Posterior vena cava (tissue), 2 donors: ENCODE measurements around the gene NPTX1. TPM values are rescaled to one million over a fixed set of nuclear protein-coding genes. Genes with fewer than 3 reads are reported as not detected.

Experiments used
- DNase-seq: peaks from one replicate; pipeline ENCODE4 v3.0.0-alpha.2; 2020; ENCODE audit warnings: low spot score
- intact Hi-C, 2 donors: fragments of 100-400 bp; cut with DNase I; formaldehyde crosslinking; loops; one replicate each; pipeline versions ENCODE4 v1.14.1 to v1.14.2; 2022 to 2023
- long read RNA-seq, 2 donors: library from polyadenylated mRNA; unstranded; transcript quantifications; one replicate each; pipeline ENCODE4 v2.0.0, GENCODE V29; 2020 to 2021
- total RNA-seq, 2 donors: library from RNA; stranded (reverse); fragmentation: NEBNext Ultra II Directional; extraction: Animal tissue kit (Norgen Biotek cat#: 25700); gene quantifications; one replicate each; pipeline ENCODE4 v1.2.1, GENCODE V29; 2021
- donor health status: DM: yes; HTN: yes; CAD: no.
- donor health status: DM: yes; HTN: yes; CAD: no.

NPTX1 gene, protein sequence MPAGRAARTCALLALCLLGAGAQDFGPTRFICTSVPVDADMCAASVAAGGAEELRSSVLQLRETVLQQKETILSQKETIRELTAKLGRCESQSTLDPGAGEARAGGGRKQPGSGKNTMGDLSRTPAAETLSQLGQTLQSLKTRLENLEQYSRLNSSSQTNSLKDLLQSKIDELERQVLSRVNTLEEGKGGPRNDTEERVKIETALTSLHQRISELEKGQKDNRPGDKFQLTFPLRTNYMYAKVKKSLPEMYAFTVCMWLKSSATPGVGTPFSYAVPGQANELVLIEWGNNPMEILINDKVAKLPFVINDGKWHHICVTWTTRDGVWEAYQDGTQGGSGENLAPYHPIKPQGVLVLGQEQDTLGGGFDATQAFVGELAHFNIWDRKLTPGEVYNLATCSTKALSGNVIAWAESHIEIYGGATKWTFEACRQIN
- under 1 TPM; 0.14 to 0.37 TPM for total RNA-seq
- long read RNA-seq, donor 1 = 0 reads
- long read RNA-seq, donor 2, partial matches to known transcripts = 3 of 3 reads
- long read RNA-seq, donor 2, other reads (novel, unspliced or antisense) = 0 of 3 reads

DNA sequence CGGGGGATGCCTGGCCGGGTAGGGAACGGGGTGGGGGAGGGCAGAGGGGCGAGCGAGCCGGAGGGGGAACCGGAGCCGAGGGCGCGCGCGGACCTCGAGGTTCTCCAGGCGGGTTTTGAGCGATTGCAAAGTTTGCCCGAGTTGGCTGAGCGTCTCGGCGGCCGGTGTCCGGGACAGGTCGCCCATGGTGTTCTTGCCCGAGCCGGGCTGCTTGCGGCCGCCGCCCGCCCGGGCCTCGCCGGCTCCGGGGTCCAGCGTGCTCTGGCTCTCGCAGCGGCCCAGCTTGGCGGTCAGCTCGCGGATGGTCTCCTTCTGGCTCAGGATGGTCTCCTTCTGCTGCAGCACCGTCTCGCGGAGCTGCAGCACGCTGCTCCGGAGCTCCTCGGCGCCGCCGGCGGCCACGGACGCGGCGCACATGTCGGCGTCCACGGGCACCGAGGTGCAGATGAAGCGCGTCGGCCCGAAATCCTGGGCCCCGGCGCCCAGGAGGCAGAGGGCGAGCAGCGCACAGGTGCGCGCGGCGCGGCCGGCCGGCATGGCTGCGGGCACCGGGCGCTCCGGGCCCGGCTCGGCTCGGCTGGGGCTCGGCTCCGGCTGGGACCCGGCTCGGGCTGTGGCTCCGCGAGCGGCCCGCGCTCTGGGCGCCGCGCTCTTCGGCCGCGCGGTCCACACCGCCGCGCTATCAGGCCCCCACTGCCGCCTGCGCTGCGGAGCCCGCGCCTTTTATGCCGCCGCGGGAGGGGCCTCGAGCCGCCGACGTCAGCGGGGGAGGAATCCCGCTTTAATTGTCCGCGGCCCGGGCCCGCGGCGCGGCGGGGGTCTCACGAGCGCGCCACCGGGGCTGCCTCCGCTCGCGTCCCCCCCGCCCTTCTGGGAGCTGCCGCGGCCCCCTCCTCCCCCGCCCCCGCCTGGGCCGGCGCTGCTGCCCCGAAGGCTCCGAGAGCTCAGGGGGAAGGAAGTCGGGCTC, at the start of gene NPTX1:
Gene NPTX1, minus strand, starts transcription at position 698 of the 967 bp plus-strand sequence. Its CDS starts 161 bp downstream, at position 537.
- intact Hi-C loops = no loop called here
- no peak for DNase-seq

DNA sequence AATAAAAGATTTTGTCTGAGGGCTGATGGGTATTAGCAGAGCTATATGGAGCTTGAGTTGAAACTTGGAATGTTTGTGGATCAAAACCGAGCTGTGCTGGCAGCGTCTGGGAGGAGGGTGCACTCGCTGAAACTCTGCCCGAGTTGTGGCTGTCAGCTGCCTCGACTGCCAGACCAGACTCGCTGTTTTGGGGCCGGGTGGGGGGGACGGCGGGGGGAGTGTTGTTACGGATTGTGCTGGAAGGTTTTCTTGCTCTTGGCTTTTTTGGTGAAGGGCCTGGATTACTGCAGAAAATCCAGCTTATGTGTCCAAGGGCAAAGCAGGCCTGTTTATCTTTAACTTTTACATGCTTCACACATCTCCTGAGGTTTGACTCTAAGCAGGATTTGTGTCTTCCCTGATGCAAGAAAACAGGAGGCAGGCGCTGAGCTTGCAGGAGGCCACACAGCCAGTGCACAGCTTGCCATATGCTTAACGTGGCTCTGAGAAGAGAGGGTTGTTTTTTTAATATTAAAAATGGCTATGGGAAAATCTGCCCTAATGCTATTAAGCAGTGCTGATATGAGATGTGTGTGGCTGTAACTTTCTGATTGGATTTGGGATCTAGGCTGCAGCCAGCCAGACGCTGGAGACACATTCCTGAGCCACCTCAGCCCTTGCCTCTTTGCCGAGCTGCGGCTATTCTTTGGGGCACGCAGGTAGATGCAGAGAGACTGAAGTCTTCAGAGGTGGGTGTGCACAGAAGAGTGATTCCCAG, 47.7 kb upstream of the NPTX1 start:
- intact Hi-C loops = no loop called here
- DNase-seq = no peak

DNA sequence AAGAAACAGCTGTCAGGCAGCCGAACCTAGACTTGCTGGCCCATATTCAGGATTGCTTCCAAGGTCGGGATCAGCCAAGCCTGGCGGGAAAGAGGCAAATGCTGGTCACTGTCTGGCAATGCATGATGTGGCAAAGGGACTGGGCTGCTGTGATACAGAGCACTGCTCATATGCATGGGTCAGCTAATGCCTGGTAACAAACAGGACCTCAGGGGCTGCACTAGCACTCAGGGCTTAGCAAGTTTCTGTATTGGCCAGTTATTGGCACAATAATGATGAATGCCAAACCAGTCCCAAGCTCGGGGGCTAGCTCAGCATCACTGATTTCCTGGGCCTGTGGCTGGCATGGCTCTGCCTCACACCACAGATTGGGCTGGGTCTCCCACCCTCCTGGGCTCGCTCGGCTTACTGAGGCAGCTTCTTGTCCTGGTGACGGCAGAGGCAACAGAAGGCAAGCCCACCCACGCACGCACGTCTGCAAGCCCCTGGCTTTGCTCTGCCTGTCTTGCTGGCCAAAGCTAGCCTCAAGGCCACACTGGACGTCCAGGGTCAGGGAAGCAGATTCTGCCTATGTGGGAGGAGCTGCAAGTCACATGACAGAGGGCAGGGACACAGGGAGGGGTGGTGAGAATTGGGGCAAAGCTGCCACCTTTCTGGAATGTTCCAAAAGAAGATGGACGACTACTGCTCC, 46.8 kb upstream of the NPTX1 start:
- intact Hi-C loops = no loop called here
- DNase-seq = no peak

DNA sequence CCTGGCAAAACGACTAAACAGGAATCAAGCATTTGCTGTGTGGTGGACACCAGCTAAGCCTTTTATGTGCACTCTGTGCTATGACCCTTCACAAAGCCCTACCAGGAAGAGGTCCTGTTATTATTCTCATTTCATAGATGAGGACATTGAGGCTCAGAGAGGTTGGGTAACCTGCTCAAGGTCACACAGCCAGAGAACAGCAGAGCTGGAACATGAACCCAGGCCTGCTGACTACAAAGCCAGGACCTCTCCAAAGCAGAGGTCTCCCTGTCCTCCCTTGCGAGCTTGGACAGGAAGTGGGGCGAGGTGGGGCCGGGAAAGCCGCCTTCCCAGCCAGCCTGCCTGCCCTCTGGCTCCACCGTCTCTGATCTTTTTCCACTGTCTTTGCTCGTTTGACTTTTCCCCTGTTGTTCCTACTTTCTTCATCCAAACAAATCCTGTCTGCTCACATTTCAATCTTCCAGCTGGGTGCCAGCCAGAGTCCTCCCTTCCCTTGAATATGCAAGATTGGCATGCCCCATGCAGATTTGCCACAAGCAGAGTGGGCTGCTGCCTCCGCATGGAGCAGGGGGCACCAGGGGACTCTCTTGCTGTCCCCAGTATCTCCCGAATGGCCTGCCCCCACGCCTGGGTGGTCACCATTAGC, 44.5 kb upstream of the NPTX1 start:
- no peak for DNase-seq
- intact Hi-C loops = no loop called here

DNA sequence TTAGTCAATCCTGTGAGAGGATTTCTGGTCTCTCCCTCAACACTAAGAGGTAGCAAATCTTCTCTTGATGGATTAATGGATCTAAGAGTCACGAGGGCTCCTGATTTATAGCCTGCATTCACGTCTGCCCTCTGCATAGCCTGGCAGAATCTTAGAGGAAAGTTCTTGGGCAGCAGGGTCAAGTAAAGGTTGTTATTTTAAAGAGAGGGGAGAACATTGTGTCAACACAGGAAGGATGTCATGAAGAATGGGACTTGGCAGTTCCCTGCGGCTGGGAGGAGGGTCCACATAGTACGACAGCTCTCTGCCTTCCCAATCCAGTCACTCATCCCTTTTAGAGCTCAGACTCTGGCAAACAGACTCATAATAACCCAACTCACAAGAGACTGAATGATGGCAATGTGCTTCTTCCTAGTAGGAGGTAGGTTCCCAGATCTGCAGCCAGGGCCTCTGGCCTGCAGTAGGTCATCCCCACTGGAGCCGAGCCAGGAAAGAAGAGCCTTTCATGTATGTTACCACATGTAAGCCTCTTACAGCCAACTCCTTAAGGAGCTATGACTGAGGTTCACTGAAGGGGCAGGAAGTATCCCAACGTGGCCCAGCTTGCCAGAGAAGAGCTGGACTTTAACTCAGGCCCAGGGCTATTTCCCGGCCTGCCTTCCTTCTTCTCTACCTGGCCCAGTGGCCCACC, 42.8 kb upstream of the NPTX1 start:
- intact Hi-C loops = no loop called here
- DNase-seq = no peak

DNA sequence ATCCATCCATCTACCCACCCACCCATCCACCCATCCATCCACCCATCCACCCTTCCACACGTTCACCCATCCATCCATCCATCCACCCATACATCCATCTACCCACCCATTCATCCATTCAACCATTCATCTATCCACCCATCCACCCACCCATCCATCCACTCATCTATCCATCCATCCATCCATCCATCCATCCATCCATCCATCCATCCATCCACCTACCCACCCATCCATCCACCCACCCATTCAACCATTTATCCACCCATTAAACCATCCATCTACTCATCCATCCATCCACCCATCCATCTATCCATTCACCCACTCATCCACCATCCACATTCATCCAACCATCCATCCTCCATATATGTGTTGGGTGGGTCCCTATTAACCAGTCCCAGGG, 42.0 kb upstream of the NPTX1 start:
- no peak for DNase-seq
- intact Hi-C loops = no loop called here

DNA sequence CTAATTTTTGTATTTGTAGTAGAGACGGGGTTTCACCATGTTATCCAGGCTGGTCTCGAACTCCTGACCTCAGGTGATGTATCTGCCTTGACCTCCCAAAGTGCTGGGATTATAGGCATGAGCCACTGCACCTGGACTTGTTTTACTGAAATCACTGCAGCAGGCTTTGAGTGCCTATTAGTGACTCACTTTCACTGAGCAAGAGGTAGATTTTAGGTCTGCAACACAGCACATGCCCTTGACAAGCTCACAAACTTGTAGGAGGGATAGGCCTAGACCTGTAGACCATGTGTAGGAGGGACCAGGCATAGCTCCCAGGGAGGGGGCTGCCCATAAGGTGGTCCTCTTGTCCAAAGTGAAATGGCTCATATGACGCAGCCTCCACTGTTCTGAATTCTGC, 41.2 kb upstream of the NPTX1 start:
- intact Hi-C loops = no loop called here
- no peak for DNase-seq

DNA sequence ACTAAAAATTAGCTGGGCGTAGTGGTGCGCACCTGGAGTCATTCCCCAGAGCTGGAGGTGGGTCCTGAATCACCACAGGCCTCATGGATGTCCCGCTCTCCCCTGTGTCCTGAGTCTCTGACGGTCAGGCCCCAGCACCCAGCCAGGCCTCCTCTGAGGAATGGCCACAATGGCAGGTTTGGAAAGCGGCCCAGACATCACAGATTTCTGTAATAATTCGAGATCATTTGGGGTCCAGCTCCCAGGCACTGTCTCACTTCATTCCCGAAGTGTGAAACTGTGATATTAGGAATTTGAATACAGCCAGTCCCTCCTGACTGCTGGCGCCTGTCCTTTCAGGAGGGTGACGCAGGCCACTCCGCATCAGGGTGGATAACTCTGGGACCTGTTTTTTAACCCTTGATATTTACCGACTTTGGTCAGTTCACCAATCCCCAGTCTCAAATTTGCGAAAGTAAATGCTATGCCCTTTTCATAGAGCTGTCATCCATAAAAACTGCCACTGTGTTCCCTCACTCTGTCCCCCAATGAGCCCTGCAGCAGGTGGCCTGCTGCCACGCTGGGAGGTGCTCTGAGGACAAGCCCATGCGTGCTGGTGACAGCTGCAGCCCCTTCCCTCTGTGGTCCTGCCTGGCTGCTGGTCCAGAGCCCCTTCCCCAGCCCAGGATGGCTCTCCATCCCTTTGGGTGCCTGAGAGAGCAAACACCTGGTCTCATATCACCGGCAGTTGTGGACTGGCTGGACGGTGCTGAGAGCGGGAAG, 39.9 kb upstream of the NPTX1 start:
- no peak for DNase-seq
- intact Hi-C loops = no loop called here

DNA sequence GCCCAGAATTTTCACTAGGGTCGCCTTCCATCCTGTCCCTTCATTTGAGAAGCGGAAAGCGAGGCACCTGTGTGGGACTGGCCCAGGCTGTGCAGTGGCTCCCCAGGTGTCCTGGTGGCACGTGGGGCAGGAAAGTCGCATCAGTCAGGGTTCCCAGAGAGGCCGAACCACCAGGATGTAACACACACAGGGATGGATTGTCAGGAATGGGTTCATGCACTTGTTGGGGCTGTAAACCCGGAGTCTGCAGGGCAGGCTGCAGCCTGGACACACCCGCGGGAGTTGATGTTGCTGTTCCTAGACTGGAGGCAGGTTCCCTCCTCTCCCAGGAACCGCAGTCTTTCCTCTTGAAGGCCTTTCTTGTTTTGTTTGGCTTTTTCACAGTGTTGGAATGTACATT, 37.5 kb upstream of the NPTX1 start:
- intact Hi-C loops = no loop called here
- no peak for DNase-seq

DNA sequence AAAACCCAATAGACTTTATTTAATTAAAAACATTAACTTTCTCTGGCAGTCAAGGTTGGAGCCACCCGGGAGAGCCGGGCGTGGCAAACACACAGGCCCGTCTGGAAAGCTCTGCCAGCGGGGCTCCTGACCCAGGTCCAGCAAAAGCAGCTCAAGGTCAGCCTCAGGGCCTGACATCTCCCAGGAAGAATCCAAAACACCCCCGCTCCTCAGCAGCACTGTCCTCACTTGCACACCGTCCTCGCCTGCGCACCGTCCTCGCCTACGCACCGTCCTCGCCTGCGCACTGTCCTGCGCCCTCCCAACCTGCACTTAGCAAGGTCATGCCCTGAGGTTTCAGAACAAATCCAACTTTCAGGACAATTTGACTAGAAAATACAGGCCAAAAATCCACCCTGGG, 36.8 kb upstream of the NPTX1 start:
- intact Hi-C loops = no loop called here
- DNase-seq = no peak

DNA sequence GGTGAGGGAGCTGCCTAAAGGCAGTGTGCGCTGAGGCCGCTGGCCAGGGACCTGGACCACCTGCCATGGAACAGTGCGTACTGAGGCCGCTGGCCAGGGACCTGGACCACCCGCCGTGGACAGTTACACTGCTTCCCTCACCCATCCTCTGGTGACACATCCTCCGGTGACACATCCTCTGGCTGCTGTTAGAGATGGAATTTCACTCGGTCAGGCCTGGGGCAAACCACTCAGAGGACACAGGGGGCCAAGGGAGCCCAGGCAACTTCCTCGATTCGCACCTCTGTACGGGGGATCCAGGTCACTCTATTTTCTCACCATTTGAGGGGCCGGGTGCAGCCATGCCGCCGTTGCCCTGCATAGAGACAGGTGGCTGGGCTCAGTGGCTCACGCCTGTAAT, 35.8 kb upstream of the NPTX1 start:
- intact Hi-C loops = no loop called here
- no peak for DNase-seq

DNA sequence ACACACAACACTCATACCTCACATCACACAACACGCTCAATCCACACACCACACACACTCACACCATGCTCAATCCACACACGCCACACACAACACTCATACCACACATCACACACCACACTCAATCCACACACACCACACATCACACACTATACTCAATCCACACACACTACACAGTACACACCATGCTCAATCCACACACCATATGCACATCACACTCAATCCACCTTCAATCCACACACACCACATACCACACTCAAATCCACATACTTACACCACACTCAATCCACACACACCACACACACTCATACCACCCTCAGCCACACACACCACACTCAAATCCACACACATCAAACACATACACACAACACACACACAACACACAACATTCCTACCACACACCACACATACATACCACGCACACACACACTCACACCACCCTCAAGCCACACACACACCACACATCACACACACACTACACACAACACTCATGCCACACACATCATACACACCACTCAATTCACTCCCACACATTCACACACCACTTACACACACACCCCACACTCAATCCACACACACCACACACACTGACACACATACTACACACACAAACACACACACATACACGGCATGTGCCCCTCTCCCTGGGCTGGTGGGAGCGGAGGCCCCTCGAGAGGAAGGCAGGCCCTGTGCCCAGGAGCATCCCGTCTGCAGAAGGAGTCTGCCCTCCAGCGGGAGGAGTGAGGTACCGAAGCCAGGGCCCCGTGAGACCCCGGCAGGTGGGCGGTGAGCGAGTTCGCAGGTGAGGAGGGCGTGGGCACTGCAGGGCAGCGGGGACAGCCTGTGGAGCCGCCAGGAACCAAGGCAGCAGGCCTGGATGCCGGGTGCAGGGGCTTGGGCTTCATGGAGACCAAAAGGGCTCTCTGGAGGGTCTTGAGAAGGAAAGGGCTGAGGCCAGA, 35.1 kb upstream of the NPTX1 start:
- intact Hi-C loops = no loop called here
- no peak for DNase-seq

DNA sequence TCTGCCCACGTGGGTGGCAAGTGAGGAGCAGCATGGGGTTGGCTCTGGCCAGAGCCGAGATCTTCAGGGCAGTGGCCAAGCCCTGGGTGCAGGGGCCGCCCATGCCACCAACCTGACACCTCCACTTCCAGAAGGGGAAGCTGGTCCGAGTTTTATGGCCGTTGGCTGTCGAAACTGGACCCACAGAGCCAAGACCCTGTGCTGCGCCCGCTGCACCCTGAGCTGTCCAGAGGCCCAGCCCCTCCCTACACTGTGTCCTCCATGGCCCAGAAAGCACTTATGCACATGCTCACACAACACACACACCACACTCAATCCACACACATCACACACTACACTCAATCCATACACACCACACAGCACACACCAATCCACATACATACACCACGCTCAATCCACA, 34.4 kb upstream of the NPTX1 start:
- intact Hi-C loops = no loop called here
- DNase-seq = no peak

DNA sequence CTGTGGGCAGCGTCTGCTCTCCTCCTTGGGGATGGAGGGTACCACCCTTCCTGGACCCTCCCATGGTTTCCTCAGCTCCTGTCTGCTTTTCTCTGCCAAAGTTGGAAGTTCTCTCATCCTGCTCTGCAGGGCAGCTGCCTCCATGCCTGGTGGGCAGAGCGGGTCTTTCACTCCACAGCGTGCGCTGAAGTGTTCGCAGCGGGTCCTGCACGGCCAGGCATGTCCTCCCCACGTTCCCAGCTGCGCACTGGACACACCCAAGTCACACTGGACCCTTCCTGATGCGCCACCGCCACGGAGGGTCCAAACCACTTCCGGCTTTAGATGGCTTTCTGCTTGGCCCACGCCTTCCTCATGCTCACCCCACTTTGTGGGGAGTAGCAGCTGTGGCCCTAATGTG, 33.7 kb upstream of the NPTX1 start:
- intact Hi-C loops = no loop called here
- DNase-seq = no peak

DNA sequence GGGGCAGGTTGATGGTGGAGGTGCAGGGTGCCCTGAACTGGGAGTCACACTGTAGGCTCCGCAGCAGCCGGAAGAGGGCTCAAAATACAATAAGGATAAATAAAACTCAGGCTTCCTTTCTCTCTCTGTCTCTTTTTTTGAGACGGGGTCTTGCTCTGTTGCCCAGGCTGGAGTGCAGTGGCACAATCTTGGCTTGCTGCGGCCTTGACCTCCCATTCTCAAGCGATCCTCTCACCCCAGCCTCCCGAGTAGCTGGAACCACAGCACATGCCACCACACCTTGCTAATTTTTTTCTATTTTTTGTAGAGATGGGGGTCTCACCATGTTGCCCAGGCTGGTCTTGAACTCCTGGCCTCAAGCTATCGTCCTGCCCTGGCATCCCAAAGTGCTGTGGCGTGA, 32.9 kb upstream of the NPTX1 start:
- DNase-seq = no peak
- intact Hi-C loops = no loop called here

DNA sequence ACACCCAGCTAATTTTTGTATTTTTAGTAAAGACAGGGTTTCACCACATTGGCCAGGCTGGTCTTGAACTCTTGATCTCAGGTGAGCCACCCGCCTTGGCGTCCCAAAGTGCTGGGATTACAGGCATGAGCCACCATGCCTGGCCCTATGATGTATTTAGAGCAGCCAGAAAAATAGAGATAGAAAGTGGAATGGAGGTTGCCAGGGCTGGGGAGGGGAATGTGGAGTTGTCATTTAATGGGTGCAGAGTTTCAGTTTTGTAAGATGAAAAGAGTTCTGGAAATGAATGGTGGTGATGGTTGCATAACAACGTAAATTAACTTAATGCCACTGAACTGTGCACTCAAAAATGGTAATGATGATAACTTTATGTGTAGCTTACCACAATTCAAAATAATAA, 31.6 kb upstream of the NPTX1 start:
- intact Hi-C loops = no loop called here
- no peak for DNase-seq
